Body of pancreas (tissue), 4 donors: ENCODE data around the gene MRPL49. TPM values are rescaled to one million over a fixed set of nuclear protein-coding genes. Genes with fewer than 3 reads are reported as not detected.
"Not testable (repeated sequence)": the region's sequence is repeated elsewhere in the genome, so short reads cannot be mapped to it uniquely, and the experiment has no call there.

Source experiments
- ATAC-seq: fragments of 150-250 bp; one replicate; pipeline ENCODE4 v1.9.1; 2016
- DNase-seq, 4 donors: peaks; one replicate each; pipeline ENCODE4 v3.0.0-alpha.2; 2019
- H3K27ac ChIP-seq, 4 donors: fragments of 200-600 bp; sonication (generic); 1 replicate in 3 of 4; 2 replicates in 1 of 4; pipeline versions ENCODE4 v1.5.1 to v1.6.1; 2016 to 2019; ENCODE audit warnings: mild to moderate bottlenecking in 1 of 4, mixed read lengths in 1 of 4, moderate library complexity in 1 of 4
- H3K27me3 ChIP-seq, 2 donors: fragments of 200-600 bp; sonication (generic); one replicate each; pipeline ENCODE4 v1.6.0; 2016; ENCODE audit warnings: mild to moderate bottlenecking in 1 of 2
- H3K36me3 ChIP-seq, 2 donors: fragments of 200-600 bp; sonication (generic); replicated peaks in 1 of 2; 2 replicates each; pipeline ENCODE4 v1.5.1; 2016; ENCODE audit warnings: low read depth in 2 of 2; ENCODE audit not compliant: insufficient read depth in 1 of 2
- H3K4me1 ChIP-seq: fragments of 200-600 bp; sonication (generic); one replicate; pipeline ENCODE4 v1.6.0; 2016
- H3K4me3 ChIP-seq, 2 donors: fragments of 200-600 bp; sonication (generic); 1 replicate in 1 of 2; 2 replicates in 1 of 2; pipeline ENCODE4 v1.5.1; 2016 to 2019
- H3K9me3 ChIP-seq, 3 donors: fragments of 200-600 bp; sonication (generic); 1 replicate in 2 of 3; 2 replicates in 1 of 3; pipeline ENCODE4 v1.5.1; 2016
- POLR2A ChIP-seq, 3 donors: fragments of 450-650 bp; IDR thresholded peaks; one replicate each; pipeline ENCODE4 v1.6.1; 2016; ENCODE audit warnings: antibody characterized with exemption in 3 of 3, mild to moderate bottlenecking in 2 of 3
- WGBS, 2 donors: methylation state at CpG; one replicate each; pipeline ENCODE4 v1.1.5; 2017; 5-methylcytosine and 5-hydroxymethylcytosine counted together
- intact Hi-C: fragments of 100-400 bp; cut with DNase I; formaldehyde crosslinking; loops from one replicate; pipeline ENCODE4 v1.15.1; 2023
- microRNA-seq, 2 donors: library from miRNA; unstranded; fragments of <30 nt; microRNA quantifications; one replicate each; pipeline ENCODE4, GENCODE V29; 2016; ENCODE audit warnings: borderline number of aligned reads in 2 of 2, borderline replicate concordance in 2 of 2
- small RNA-seq: library from RNA; depleted of rRNA; stranded (forward); fragments of <200 nt; gene quantifications from one replicate; pipeline ENCODE3, GENCODE V24; 2016
- total RNA-seq, 2 donors: library from RNA; depleted of rRNA; stranded (reverse); fragments of >200 nt; gene quantifications; one replicate each; pipeline ENCODE4 v1.1.0, GENCODE V29; 2016
- TF ChIP-seq, protein P1 (sequence below), 7 experiments: fragments of 450-650 bp in 4 of 7; fragments of 200-600 bp in 3 of 7; sonication (generic) in 3 of 7; IDR thresholded peaks; one replicate each; pipeline ENCODE4 v1.5.1; 2016 to 2019; ENCODE audit warnings: antibody characterized with exemption in 7 of 7

MRPL49 gene
- total RNA-seq, 2 donors from 2014 or later, result 34.2 to 35.6 TPM

DNA sequence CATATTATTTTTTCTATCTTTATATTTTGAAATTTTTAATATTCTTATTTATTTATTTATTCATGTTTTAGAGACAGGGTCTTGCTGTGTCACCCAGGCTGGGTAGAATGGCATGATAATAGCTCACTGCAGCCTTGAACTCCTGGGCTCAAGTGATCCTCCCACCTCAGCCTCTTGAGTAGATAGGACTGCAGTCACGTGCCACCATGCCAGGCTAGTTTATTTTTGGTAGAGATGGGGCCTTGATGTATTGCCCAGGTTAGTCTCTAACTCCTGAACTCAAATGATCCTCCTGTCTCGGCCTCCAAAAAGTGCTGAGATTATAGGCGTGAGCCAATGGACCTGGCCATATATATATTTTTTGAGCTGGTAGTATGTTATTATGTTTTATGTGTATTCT, 45.5 kb downstream of the MRPL49 start:
- H3K27me3 ChIP-seq, result no peaks in the 10 kb centered on the region
- no peak for TF ChIP-seq POLR2A (IDR thresholded peaks at IDR 0.05)
- TF ChIP-seq, protein P1, sequence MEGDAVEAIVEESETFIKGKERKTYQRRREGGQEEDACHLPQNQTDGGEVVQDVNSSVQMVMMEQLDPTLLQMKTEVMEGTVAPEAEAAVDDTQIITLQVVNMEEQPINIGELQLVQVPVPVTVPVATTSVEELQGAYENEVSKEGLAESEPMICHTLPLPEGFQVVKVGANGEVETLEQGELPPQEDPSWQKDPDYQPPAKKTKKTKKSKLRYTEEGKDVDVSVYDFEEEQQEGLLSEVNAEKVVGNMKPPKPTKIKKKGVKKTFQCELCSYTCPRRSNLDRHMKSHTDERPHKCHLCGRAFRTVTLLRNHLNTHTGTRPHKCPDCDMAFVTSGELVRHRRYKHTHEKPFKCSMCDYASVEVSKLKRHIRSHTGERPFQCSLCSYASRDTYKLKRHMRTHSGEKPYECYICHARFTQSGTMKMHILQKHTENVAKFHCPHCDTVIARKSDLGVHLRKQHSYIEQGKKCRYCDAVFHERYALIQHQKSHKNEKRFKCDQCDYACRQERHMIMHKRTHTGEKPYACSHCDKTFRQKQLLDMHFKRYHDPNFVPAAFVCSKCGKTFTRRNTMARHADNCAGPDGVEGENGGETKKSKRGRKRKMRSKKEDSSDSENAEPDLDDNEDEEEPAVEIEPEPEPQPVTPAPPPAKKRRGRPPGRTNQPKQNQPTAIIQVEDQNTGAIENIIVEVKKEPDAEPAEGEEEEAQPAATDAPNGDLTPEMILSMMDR (IDR thresholded peaks at IDR 0.05), result no peak
- no peak overlapping the region for H3K27ac ChIP-seq
- H3K36me3 ChIP-seq, result no peaks in the 10 kb centered on the region
- DNase-seq (no peak), ATAC-seq (no peak)
- intact Hi-C loops, result no loop called here
- peaks cover 9% of the 10 kb centered on the region for H3K4me1 ChIP-seq
- 84 to 88% methylated on average over 3 of the region's 3 CpGs for WGBS, 2 donors
- H3K9me3 ChIP-seq, result no peaks in the 10 kb centered on the region
- H3K4me3 ChIP-seq, result no peak overlapping the region

DNA sequence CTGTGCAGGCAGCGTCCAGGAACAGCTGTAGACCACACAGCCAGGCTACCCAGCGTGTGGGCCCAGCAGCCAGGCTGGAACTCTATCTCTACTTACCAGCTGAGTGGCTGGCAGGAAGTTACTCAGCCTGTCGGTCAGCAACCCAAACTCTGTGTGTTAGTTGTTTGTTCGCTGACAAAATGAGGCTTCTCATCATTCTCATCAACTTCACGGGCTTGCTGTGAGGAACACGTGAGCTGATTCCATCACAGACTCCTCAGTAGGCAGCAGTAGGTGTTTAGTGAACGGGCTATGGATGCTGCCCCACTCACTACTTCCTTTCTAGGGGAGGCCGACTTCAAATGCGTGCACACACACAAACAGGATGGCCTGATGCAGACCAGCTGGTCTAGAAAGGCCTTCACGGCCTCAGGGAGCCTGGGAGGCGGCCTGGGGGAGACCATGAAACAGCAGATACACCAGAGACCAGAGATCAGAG, 47.1 kb downstream of the MRPL49 start:
- no peak for TF ChIP-seq POLR2A (IDR thresholded peaks at IDR 0.05)
- TF ChIP-seq, protein P1 (IDR thresholded peaks at IDR 0.05), result no peak
- Histone ChIP-seq H3K4me3 (no peak overlapping the region), H3K27me3 (no peaks in the 10 kb centered on the region), H3K27ac (no peak overlapping the region), H3K36me3 (no peaks in the 10 kb centered on the region), H3K4me1 (peaks cover 9% of the 10 kb centered on the region), H3K9me3 (no peaks in the 10 kb centered on the region)
- ATAC-seq (no peak), DNase-seq (no peak)
- intact Hi-C loops, result no loop called here
- whole genome bisulfite sequencing, 2 donors, result 72 to 91% methylated on average over 7 to 11 of the region's 11 CpGs

DNA sequence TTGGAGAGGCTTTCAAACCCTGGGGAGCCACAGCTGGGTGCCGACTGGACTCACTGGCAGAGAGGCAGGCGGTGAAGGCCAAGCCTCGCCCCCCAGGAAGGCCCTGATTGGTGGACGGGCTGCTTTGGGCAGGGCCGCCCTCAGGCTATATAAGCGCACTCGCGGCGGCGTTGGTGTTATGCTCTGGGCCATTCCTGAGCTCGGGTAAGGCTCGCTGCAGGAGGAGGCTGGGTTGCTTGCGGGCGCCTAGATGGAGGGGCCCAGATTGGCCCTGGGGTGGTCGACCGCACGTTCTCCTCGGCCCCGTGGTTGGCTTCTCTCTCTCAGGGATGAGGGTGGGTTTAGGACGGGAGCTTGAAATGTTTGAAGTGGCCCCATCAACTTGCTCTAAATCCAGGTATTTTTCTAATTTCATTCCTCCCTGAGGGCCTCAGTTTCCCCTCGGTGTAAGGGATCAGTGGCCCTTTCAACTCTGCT, 48.0 kb downstream of the MRPL49 start, which contains the start of gene SPDYC:
Gene SPDYC (plus strand): TSS at position 176 of the 477 bp plus-strand sequence. CDS start 1,125 bp downstream, outside the sequence.
- TF ChIP-seq POLR2A (IDR thresholded peaks at IDR 0.05), result no peak
- TF ChIP-seq, protein P1 (IDR thresholded peaks at IDR 0.05), result no peak
- no peaks in the 10 kb centered on the region for H3K9me3 ChIP-seq
- ATAC-seq (no peak), DNase-seq (no peak)
- intact Hi-C loops, result no loop called here
- no peak within 1 kb of the TSS for H3K4me3 ChIP-seq
- H3K27me3 ChIP-seq, result no peaks in the 10 kb centered on the region
- WGBS, 2 donors, result 91 to 95% methylated on average over 12 to 21 of the region's 21 CpGs
- H3K27ac ChIP-seq, result no peak within 1 kb of the TSS
- peaks cover 9% of the 10 kb centered on the region for H3K4me1 ChIP-seq
- no peaks in the 10 kb centered on the region for H3K36me3 ChIP-seq

DNA sequence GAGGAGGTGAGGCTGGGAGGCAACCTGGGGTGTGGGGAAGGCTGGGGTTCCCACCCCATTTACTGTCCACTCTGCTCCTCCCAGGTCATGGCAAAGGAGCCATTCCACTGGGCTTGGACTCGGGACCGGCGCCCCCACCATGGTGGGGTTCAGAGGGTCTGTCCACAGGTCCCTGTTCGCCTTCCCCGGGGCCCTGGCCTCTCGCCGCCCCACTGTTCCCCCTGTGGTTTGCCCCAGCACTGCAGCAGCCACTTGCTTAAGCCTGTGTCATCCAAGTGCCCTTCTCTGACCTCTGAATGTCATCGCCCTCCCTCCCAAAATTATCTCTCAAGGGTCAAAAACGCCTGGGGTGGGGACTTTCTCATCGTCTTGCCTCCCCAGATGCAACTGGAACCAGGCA, 50.5 kb downstream of the MRPL49 start:
- TF ChIP-seq, protein P1 (IDR thresholded peaks at IDR 0.05), result no peak
- no peak for TF ChIP-seq POLR2A (IDR thresholded peaks at IDR 0.05)
- ATAC-seq (no peak), DNase-seq (no peak)
- no peaks in the 10 kb centered on the region for H3K27me3 ChIP-seq
- H3K9me3 ChIP-seq, result no peaks in the 10 kb centered on the region
- intact Hi-C loops, result no loop called here
- H3K4me3 ChIP-seq, result no peak overlapping the region
- 75 to 79% methylated on average over 9 of the region's 10 CpGs for WGBS, 2 donors
- H3K4me1 ChIP-seq, result no peaks in the 10 kb centered on the region
- no peaks in the 10 kb centered on the region for H3K36me3 ChIP-seq
- no peak overlapping the region for H3K27ac ChIP-seq

DNA sequence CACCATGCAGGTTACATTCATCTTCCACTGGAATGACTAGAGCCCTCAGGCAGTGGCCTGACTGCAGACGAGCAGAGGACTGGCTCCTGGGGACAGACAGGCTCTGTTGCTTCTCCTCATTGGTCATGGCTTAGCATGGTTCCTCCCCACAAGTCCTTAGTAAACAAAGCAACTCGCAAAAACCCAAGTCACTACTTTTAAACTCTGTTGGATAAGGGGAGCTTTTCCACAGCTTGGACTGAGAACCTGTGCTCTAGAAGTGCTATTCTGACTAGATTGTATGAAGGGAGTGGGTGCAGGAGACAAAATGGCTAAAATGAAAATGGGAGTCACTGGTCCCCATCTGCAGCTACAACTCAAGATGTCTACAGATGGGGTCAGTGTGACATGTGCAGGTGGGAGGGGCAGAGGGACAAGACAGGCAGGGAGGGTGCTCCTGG, 52.5 kb downstream of the MRPL49 start:
- H3K27ac ChIP-seq, H3K4me1 ChIP-seq, H3K27me3 ChIP-seq, H3K9me3 ChIP-seq, ATAC-seq, DNase-seq, intact Hi-C loops, H3K4me3 ChIP-seq, H3K36me3 ChIP-seq: not testable (repeated sequence)
- WGBS, 2 donors, result 43 to 50% methylated on average over 2 of the region's 2 CpGs

Small RNA genes within 50 kb of the gene (microRNA-seq; reads per million reads assigned to microRNA genes)
- gene MIR6751, result 0 reads per million in 2 donors

Small RNA genes within 50 kb of the gene (small RNA-seq; reads per million reads assigned to genes)
- gene HIGD1AP10 (not detected), gene PDCL2P2 (not detected), gene RNU2-23P (0.23 reads per million)

Other genes starting within 250 kb of the MRPL49 start
- gene EHD1, start 243.7 kb upstream of the MRPL49 start, total RNA-seq, result 10 to 100 TPM; 18.7 to 45.2 TPM
- 10 to 100 TPM; 16.3 to 34.3 TPM for gene ATG2A, start 205.1 kb upstream of the MRPL49 start, total RNA-seq
- 10 to 100 TPM; 12.7 to 35.6 TPM for gene PPP2R5B, start 197.6 kb upstream of the MRPL49 start, total RNA-seq
- 10 to 100 TPM in 1 of 2 donors, 1 to 10 TPM in 1; 7.3 to 18.5 TPM for gene GPHA2, start 186.4 kb upstream of the MRPL49 start, total RNA-seq
- under 1 TPM in 1 of 2 donors, not detected in 1; 0.78 TPM for gene MAJIN, start 150.2 kb upstream of the MRPL49 start, total RNA-seq
- gene BATF2, start 125.3 kb upstream of the MRPL49 start, total RNA-seq, result 10 to 100 TPM in 1 of 2 donors, 1 to 10 TPM in 1; 2.3 to 20.8 TPM
- gene ARL2, start 108.2 kb upstream of the MRPL49 start, total RNA-seq, result 10 to 100 TPM; 67.6 to 75.5 TPM
- gene SNX15, start 94.9 kb upstream of the MRPL49 start, total RNA-seq, result 10 to 100 TPM in 1 of 2 donors, 1 to 10 TPM in 1; 7.9 to 10.6 TPM
- gene SAC3D1, start 81.1 kb upstream of the MRPL49 start, total RNA-seq, result 10 to 100 TPM in 1 of 2 donors, 1 to 10 TPM in 1; 5.4 to 30.3 TPM
- gene NAALADL1, start 63.8 kb upstream of the MRPL49 start, total RNA-seq, result 10 to 100 TPM in 1 of 2 donors, 1 to 10 TPM in 1; 1.6 to 11.5 TPM
- 1 to 10 TPM in 1 of 2 donors, not detected in 1; 2.3 TPM for gene CDCA5, start 38.3 kb upstream of the MRPL49 start, total RNA-seq
- gene ZFPL1, start 38.1 kb upstream of the MRPL49 start, total RNA-seq, result 10 to 100 TPM; 23.1 to 29.3 TPM
- 100 to 1,000 TPM; 206 to 360 TPM for gene VPS51, start 26.1 kb upstream of the MRPL49 start, total RNA-seq
- gene TM7SF2, start 10.4 kb upstream of the MRPL49 start, total RNA-seq, result 10 to 100 TPM; 25.4 to 85.6 TPM
- gene ZNHIT2, start 4.6 kb upstream of the MRPL49 start, total RNA-seq, result 10 to 100 TPM; 18.7 to 33.9 TPM
- 1,000 to 10,000 TPM; 1,320 to 1,355 TPM for gene FAU, start 187 bp upstream of the MRPL49 start, total RNA-seq
- 10 to 100 TPM; 41.0 to 97.2 TPM for gene SYVN1, start 12.2 kb downstream of the MRPL49 start, total RNA-seq
- not detected for gene SPDYC, start 47.9 kb downstream of the MRPL49 start, total RNA-seq
- gene CAPN1, start 59.6 kb downstream of the MRPL49 start, total RNA-seq, result 100 to 1,000 TPM; 142 to 245 TPM
- gene POLA2, start 139.6 kb downstream of the MRPL49 start, total RNA-seq, result 10 to 100 TPM in 1 of 2 donors, 1 to 10 TPM in 1; 7.3 to 19.1 TPM
- gene CDC42EP2, start 192.5 kb downstream of the MRPL49 start, total RNA-seq, result 10 to 100 TPM in 1 of 2 donors, 1 to 10 TPM in 1; 8.3 to 16.8 TPM
- gene DPF2, start 211.5 kb downstream of the MRPL49 start, total RNA-seq, result 10 to 100 TPM; 18.1 to 30.1 TPM
- not detected for gene TIGD3, start 232.4 kb downstream of the MRPL49 start, total RNA-seq